Activated T-cell treated with anti-CD3 and anti-CD28 coated beads for 48 hours (primary cell): ENCODE results near the gene NOL4.

Experiments used
- DNase-seq: peaks from one replicate; pipeline ENCODE4 v3.0.0-alpha.2; 2020; ENCODE audit warnings: low read depth

The NOL4 gene

DNA sequence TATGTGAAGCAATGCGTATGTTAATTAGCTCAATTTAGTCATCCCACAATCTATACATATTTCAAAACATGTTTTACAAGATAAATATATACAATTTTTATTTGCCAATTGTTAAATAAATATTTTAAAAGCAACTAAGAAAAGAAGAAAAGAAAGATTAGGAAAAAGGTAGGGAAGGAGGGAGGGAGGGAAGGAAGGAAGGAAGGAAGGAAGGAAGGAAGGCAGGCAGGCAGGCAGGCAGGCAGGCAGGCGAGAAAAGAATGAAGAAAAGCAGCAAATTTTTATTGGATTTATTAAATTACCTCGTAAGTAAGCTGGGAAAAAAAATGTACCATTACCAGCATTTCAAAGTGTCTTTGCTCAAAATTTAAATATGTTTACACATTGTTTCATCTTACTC is 30.5 kb downstream of the NOL4 start:
- DNase-seq, result no peak

DNA sequence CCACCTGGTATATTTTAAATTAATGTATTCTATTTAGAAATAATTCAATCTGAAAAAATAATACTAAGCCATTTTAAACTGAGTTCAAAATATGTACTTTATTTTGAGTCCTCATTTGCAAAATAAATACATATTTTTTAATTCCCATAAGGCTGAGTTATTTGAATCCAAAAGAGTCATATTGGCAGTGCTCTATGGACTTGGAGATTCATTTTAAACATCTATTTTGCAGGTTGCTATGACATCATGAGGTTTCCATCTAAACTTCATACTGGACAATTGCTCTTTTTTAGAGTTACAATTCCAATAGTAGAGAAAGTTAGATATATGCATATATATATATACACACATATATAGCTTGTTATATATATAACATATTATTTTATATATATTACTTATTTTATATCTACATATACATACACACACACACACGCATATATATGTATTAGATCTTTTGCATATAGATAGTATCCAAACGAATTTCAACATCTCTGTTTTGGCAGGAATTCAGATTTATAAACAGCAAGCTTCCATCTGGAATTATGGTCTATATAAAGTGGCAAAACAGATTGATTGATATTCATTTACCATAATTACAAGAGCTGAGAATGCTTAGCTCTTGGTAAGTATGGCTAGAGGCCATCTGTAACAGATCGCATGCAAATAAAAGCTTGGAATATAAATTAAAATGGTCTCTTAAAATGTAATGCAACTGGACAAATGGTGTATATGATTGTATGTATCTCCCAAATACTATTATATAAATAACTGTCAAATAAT is 34.9 kb downstream of the NOL4 start:
- no peak for DNase-seq
